WTC11 (cell line): ENCODE results near the gene EIF2D. TPM values are rescaled to one million over a fixed set of nuclear protein-coding genes. Genes with fewer than 3 reads are reported as not detected.
A peak's percentile ranks its signal among the peaks of the same experiment; 100 is the strongest.

Experiments
- ATAC-seq: fragments of 200-7000 bp; cut with Tn5 transposase; 2 replicates; pipeline ENCODE4 v1.10.0; 2021; ENCODE audit warnings: mild to moderate bottlenecking, moderate library complexity
- CTCF ChIA-PET: fragments of 300-600 bp; sonication (Branson Sonifier 250); formaldehyde crosslinking; loops from one replicate; lab custom pipeline; 2021; ENCODE audit warnings: antibody characterized with exemption; lab: Charles Lee
- POLR2A ChIA-PET: fragments of 350-600 bp; sonication (Branson Sonifier 250); formaldehyde crosslinking; loops from one replicate; lab custom pipeline; 2021; ENCODE audit warnings: antibody characterized with exemption; lab: Charles Lee
- DNase-seq: peaks from one replicate; pipeline ENCODE4 v3.0.0; 2021; ENCODE audit warnings: low spot score
- H3K27ac Mint-ChIP-seq: 2 replicates; pipeline ENCODE4 v1.8.0; 2021; ENCODE audit warnings: mixed read lengths
- H3K27me3 Mint-ChIP-seq: 2 replicates; pipeline ENCODE4 v1.8.0; 2021; ENCODE audit warnings: low read depth, mild to moderate bottlenecking, moderate library complexity, mixed read lengths
- H3K36me3 Mint-ChIP-seq: 2 replicates; pipeline ENCODE4 v1.8.0; 2021; ENCODE audit warnings: mixed read lengths
- H3K4me1 Mint-ChIP-seq: 2 replicates; pipeline ENCODE4 v1.8.0; 2022; ENCODE audit warnings: mixed read lengths
- H3K4me3 Mint-ChIP-seq: 2 replicates; pipeline ENCODE4 v1.8.0; 2021; ENCODE audit warnings: mild to moderate bottlenecking, moderate library complexity, mixed read lengths
- H3K9me3 Mint-ChIP-seq: 2 replicates; pipeline ENCODE4 v1.8.0; 2021; ENCODE audit warnings: mixed read lengths
- ATF1 ChIP-seq: sonication (generic); formaldehyde crosslinking; IDR thresholded peaks from 2 replicates; pipeline ENCODE4 v1.8.1; 2023; ENCODE audit warnings: mild to moderate bottlenecking, moderate library complexity, missing genetic modification reagents
- ATF2 ChIP-seq: sonication (generic); formaldehyde crosslinking; IDR thresholded peaks from 2 replicates; pipeline ENCODE4 v1.8.1; 2022; ENCODE audit warnings: low read depth, missing genetic modification reagents, borderline replicate concordance
- ERG ChIP-seq: fragments of 250-450 bp; sonication (Bioruptor Pico); IDR thresholded peaks from 2 replicates; pipeline ENCODE4 v1.8.0; 2021; ENCODE audit warnings: mild to moderate bottlenecking
- FOXK1 ChIP-seq: sonication (generic); formaldehyde crosslinking; IDR thresholded peaks from 2 replicates; pipeline ENCODE4 v1.8.0; 2022; ENCODE audit warnings: mild to moderate bottlenecking, moderate library complexity, missing genetic modification reagents
- IRF1 ChIP-seq: sonication (generic); formaldehyde crosslinking; IDR thresholded peaks from 2 replicates; pipeline ENCODE4 v1.8.0; 2023; ENCODE audit warnings: missing genetic modification reagents
- MAX ChIP-seq: sonication (generic); formaldehyde crosslinking; IDR thresholded peaks from 2 replicates; pipeline ENCODE4 v1.8.0; 2022; ENCODE audit warnings: mild to moderate bottlenecking, missing genetic modification reagents
- NR1H2 ChIP-seq: sonication (generic); formaldehyde crosslinking; IDR thresholded peaks from 2 replicates; pipeline ENCODE4 v1.9.0; 2021; ENCODE audit warnings: mild to moderate bottlenecking, moderate library complexity, missing genetic modification reagents
- NR2C2 ChIP-seq: sonication (generic); formaldehyde crosslinking; IDR thresholded peaks from 2 replicates; pipeline ENCODE4 v1.8.0; 2022; ENCODE audit warnings: mild to moderate bottlenecking, missing genetic modification reagents
- OVOL2 ChIP-seq: fragments of 250-450 bp; sonication (Bioruptor Pico); IDR thresholded peaks from 2 replicates; pipeline ENCODE4 v1.9.0; 2021; ENCODE audit warnings: mild to moderate bottlenecking, borderline replicate concordance
- SP1 ChIP-seq: sonication (generic); formaldehyde crosslinking; conservative IDR thresholded peaks from 2 replicates; pipeline ENCODE4 v1.8.1; 2022; ENCODE audit warnings: missing genetic modification reagents
- TCF7 ChIP-seq: sonication (generic); formaldehyde crosslinking; IDR thresholded peaks from 2 replicates; pipeline ENCODE4 v1.8.0; 2022; ENCODE audit warnings: mild to moderate bottlenecking, low read depth, missing genetic modification reagents, moderate library complexity
- ZNF138 ChIP-seq: sonication (generic); formaldehyde crosslinking; conservative IDR thresholded peaks from 2 replicates; pipeline ENCODE4 v1.8.1; 2022; ENCODE audit warnings: mild to moderate bottlenecking, moderate library complexity, missing genetic modification reagents
- ZNF232 ChIP-seq: sonication (generic); formaldehyde crosslinking; IDR thresholded peaks from 2 replicates; pipeline ENCODE4 v1.8.0; 2022; ENCODE audit warnings: mild to moderate bottlenecking, missing genetic modification reagents
- total RNA-seq: library from RNA; stranded (reverse); gene quantifications from 3 replicates; pipeline ENCODE4 v1.2.3, GENCODE V29; 2021

EIF2D gene
- total RNA-seq, 1 experiment from 2014 or later, result 35.7 TPM

- Mint-ChIP-seq H3K36me3 (peaks cover 17% of the 10 kb centered on the region), H3K9me3 (no peaks in the 10 kb centered on the region), H3K4me1 (peaks cover 4% of the 10 kb centered on the region), H3K27me3 (no peaks in the 10 kb centered on the region), H3K4me3 (no peak overlapping the region), H3K27ac (peak overlapping the region; percentile 56; the same call in 1 of the 2 replicates)
- ATAC-seq (no peak), DNase-seq (no peak)
- POLR2A ChIA-PET, result no interaction called here
- CTCF ChIA-PET, result interaction anchor here (1.3 to 7.8 kb wide), 5 partner anchors 24 to 117 kb away, joined by 3 to 126 read pairs (median 15); partner anchors contain the start of gene EIF2D
- TF ChIP-seq MAX (CRISPR knock-in tag) (no peak), OVOL2 (CRISPR knock-in tag) (no peak), ATF1 (no peak), ZNF232 (CRISPR knock-in tag) (no peak), TCF7 (CRISPR knock-in tag) (no peak), ATF2 (CRISPR knock-in tag) (no peak), ZNF138 (CRISPR knock-in tag) (no peak)
Measured at GRCh38 chr1:206587904-206588303, 24.4 kb downstream of the EIF2D start.

GRCh38 chr1:206586501-206587445, 25.5 kb downstream of the EIF2D start:
- Mint-ChIP-seq H3K36me3 (peaks cover 8% of the 10 kb centered on the region; the same call in 1 of the 2 replicates), H3K4me1 (peaks cover 4% of the 10 kb centered on the region), H3K27me3 (no peaks in the 10 kb centered on the region), H3K27ac (no peak overlapping the region), H3K9me3 (no peaks in the 10 kb centered on the region), H3K4me3 (no peak overlapping the region)
- ATAC-seq, result no peak
- TF ChIP-seq SP1 (CRISPR knock-in tag) (no peak), FOXK1 (CRISPR knock-in tag) (no peak), NR2C2 (CRISPR knock-in tag) (no peak)
- DNase-seq, result no peak
- POLR2A ChIA-PET, result no interaction called here
- CTCF ChIA-PET, result interaction anchor here (0.8 to 7.8 kb wide), 5 partner anchors 26 to 107 kb away, joined by 3 to 126 read pairs (median 15); partner anchors contain the start of gene EIF2D

- Mint-ChIP-seq H3K27me3 (no peaks in the 10 kb centered on the region), H3K36me3 (no peaks in the 10 kb centered on the region), H3K4me3 (no peak overlapping the region)
- POLR2A ChIA-PET, result no interaction called here
- CTCF ChIA-PET, result interaction anchor here (0.8 to 7.8 kb wide), 13 partner anchors 9 to 114 kb away, joined by 3 to 126 read pairs (median 10); partner anchors contain the start of genes DYRK3 and IKBKE
- TF ChIP-seq NR1H2 (CRISPR knock-in tag) (no peak), ERG (no peak), IRF1 (CRISPR knock-in tag) (no peak)
- TF ChIP-seq, all 79 proteins: peak for 0
- Mint-ChIP-seq H3K27ac (no peak overlapping the region), H3K9me3 (no peaks in the 10 kb centered on the region), H3K4me1 (peaks cover 4% of the 10 kb centered on the region)
- DNase-seq (no peak), ATAC-seq (no peak)
Measured at GRCh38 chr1:206584683-206585082, 27.6 kb downstream of the EIF2D start.
